ENCODE measurements around the gene GPR21.

Gene GPR21, protein sequence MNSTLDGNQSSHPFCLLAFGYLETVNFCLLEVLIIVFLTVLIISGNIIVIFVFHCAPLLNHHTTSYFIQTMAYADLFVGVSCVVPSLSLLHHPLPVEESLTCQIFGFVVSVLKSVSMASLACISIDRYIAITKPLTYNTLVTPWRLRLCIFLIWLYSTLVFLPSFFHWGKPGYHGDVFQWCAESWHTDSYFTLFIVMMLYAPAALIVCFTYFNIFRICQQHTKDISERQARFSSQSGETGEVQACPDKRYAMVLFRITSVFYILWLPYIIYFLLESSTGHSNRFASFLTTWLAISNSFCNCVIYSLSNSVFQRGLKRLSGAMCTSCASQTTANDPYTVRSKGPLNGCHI

GRCh38 chr9:123033352-123033751, at the start of gene GPR21:
TSS of gene GPR21 (plus strand) at chr9:123033667. CDS start at chr9:123034567, 900 bp downstream.
- TF ChIP-seq CTCF (IDR thresholded peaks at IDR 0.05; ENCODE audit: low read depth, low read length), result no peak

GRCh38 chr9:122986010-122986409, 47.5 kb upstream of the GPR21 start:
- TF ChIP-seq CTCF (IDR thresholded peaks at IDR 0.05; ENCODE audit: low read depth, low read length), result no peak
- H3K4me3 ChIP-seq (ENCODE audit: low read depth, low read length), result no peak overlapping the region

More at GRCh38 chr9:123033352-123033751, at the start of gene GPR21:
- H3K4me3 ChIP-seq (ENCODE audit: low read depth, low read length), result no peak within 1 kb of the TSS

DNA sequence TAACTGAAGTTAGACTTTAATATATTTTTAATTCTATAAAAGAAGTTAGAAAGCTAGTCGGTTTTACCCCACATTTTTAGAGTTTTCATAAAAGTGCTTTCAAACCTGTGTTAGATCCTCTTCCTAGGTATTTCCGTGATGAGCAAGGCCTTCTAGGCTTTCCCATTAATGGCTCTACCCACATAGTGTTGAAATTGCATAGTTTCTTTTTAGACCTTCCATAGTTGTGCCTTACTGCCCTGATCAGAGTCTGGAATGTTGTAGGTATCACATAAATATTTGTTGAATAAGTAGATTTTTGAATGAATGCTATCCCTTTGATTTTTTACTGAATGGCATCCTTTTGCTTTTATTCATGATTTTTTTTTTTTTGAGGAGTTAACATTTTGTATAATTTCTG, 45.3 kb upstream of the GPR21 start:
- H3K4me3 ChIP-seq (ENCODE audit: low read depth, low read length), result no peak overlapping the region
- no peak for TF ChIP-seq CTCF (IDR thresholded peaks at IDR 0.05; ENCODE audit: low read depth, low read length)

GRCh38 chr9:122988920-122989621, 44.4 kb upstream of the GPR21 start:
- no peak for TF ChIP-seq CTCF (IDR thresholded peaks at IDR 0.05; ENCODE audit: low read depth, low read length)
- H3K4me3 ChIP-seq (ENCODE audit: low read depth, low read length), result no peak overlapping the region

DNA sequence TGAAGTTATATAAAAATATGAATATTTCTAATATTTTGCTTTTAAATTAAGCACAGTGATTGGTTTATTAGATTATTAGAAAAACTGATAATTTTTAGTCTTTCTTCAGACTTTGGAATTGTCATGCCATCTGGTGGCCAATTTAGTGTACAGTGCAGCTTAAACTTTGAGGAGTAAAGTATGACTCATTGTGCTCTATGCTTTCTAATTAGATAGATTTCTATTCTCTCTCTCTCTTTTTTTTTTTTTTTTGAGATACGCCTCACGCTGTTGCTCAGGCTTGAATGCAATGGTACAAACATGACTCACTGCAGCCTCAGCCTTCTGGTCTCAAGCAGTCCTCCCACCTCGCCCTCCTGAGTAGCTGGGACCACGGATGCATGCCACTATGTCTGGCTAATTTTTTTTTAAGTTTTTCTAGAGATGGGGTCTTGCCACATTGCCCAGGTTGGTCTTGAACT, 42.1 kb upstream of the GPR21 start:
- H3K4me3 ChIP-seq (ENCODE audit: low read depth, low read length), result no peak overlapping the region
- TF ChIP-seq CTCF (IDR thresholded peaks at IDR 0.05; ENCODE audit: low read depth, low read length), result peak; percentile 59; the same call in 1 of the 2 replicates

GRCh38 chr9:122996586-122996985, 36.9 kb upstream of the GPR21 start:
- no peak overlapping the region for H3K4me3 ChIP-seq (ENCODE audit: low read depth, low read length)
- TF ChIP-seq CTCF (IDR thresholded peaks at IDR 0.05; ENCODE audit: low read depth, low read length), result no peak

- H3K4me3 ChIP-seq (ENCODE audit: low read depth, low read length), result no peak overlapping the region
- TF ChIP-seq CTCF (IDR thresholded peaks at IDR 0.05; ENCODE audit: low read depth, low read length), result no peak
Observed at GRCh38 chr9:122998448-122998847, 35.0 kb upstream of the GPR21 start.

All from WI38 (cell line).